DOHH2 (cell line): ENCODE results near the gene TERB1.

ENCODE experiments used
- CTCF ChIP-seq: fragments of 200-600 bp; sonication (generic); IDR thresholded peaks from one replicate; pipeline ENCODE4 v1.5.1; 2014; ENCODE audit warnings: antibody characterized with exemption, mild to moderate bottlenecking, low read depth, low read length; ENCODE audit not compliant: poor library complexity, severe bottlenecking
- EZH2phosphoT487 ChIP-seq: fragments of 200-600 bp; sonication (generic); IDR thresholded peaks from 2 replicates; pipeline ENCODE4 v1.6.1; 2017; ENCODE audit warnings: borderline replicate concordance, mild to moderate bottlenecking, antibody characterized with exemption, low read length, moderate library complexity, mixed read lengths

- TF ChIP-seq CTCF (no peak), EZH2phosphoT487 (no peak)
These were observed 41.4 kb upstream of the TERB1 start for GRCh38 chr16:66842765-66843164.
